ENCODE data around the gene ADAMTS10. TPM values are rescaled to one million over a fixed set of nuclear protein-coding genes. Genes with fewer than 3 reads are reported as not detected.

The ADAMTS10 gene
- total RNA-seq, 1 experiment from 2014 or later: 10.2 TPM

DNA sequence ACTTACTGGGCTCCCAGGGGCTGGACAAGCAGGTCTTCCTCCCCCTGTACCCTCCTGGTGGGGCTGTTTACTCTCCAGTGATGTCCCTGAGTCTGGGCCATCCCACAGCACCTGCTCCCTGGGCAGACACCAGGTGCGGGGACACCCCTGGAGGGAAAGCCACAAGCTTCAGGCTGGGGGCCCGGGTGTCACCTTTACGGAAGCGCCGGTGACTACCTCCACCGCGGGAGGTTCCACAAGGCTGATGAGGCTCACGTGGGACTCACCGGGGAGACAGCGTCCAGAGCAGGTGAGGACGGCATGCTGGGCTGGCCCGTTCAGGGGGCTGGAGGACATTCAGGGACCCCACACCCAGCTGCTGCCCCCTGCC lies 44.8 kb upstream of the ADAMTS10 start:
- Histone ChIP-seq H3K9me3 (ENCODE audit: control insufficient read depth in 1 of 2, insufficient read depth in 1 of 2, low read depth in 1 of 2, low read length in 2 of 2) (no peaks in the 10 kb centered on the region), H2AFZ (ENCODE audit: low read depth, low read length, poor library complexity, severe bottlenecking) (no peak overlapping the region), H3K27ac (ENCODE audit: low read depth, low read length) (no peak overlapping the region), H3K9ac (ENCODE audit: low read length) (no peak overlapping the region), H3K36me3 (ENCODE audit: control insufficient read depth in 1 of 2, insufficient read depth in 2 of 2, low read length in 2 of 2) (no peaks in the 10 kb centered on the region), H3K4me2 (ENCODE audit: low read length) (no peak overlapping the region), H3K27me3 (ENCODE audit: insufficient read depth, low read length) (no peaks in the 10 kb centered on the region), H3K4me1 (ENCODE audit: control insufficient read depth in 1 of 2, insufficient read depth in 2 of 2, low read length in 2 of 2) (peaks cover 0 to 7% of the 10 kb centered on the region in 2 experiments; a peak in 1 of 4 replicates), H4K20me1 (ENCODE audit: insufficient read depth) (no peaks in the 10 kb centered on the region), H3K9me2 (ENCODE audit: insufficient read depth) (no peaks in the 10 kb centered on the region), H3K79me2 (ENCODE audit: insufficient read depth, low read length) (no peaks in the 10 kb centered on the region), H3K4me3 (replicated peaks in 1 of 2; ENCODE audit: low read depth in 1 of 2, low read length in 2 of 2) (no peak overlapping the region)
- intact Hi-C loops (cut with micrococcal nuclease): no loop called here
- CTCF ChIA-PET: interaction anchor here (1.5 to 3.5 kb wide), 3 partner anchors 13 to 426 kb away, joined by 3 to 29 read pairs (median 13); no protein-coding TSS in a partner anchor
- no peak for TF ChIP-seq POLR2AphosphoS5 (IDR thresholded peaks at IDR 0.05; ENCODE audit: low read depth, low read length)
- TF ChIP-seq, protein P1, sequence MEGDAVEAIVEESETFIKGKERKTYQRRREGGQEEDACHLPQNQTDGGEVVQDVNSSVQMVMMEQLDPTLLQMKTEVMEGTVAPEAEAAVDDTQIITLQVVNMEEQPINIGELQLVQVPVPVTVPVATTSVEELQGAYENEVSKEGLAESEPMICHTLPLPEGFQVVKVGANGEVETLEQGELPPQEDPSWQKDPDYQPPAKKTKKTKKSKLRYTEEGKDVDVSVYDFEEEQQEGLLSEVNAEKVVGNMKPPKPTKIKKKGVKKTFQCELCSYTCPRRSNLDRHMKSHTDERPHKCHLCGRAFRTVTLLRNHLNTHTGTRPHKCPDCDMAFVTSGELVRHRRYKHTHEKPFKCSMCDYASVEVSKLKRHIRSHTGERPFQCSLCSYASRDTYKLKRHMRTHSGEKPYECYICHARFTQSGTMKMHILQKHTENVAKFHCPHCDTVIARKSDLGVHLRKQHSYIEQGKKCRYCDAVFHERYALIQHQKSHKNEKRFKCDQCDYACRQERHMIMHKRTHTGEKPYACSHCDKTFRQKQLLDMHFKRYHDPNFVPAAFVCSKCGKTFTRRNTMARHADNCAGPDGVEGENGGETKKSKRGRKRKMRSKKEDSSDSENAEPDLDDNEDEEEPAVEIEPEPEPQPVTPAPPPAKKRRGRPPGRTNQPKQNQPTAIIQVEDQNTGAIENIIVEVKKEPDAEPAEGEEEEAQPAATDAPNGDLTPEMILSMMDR (IDR thresholded peaks at IDR 0.05 in 2 of 3, conservative IDR thresholded peaks at IDR 0.05 in 1 of 3; ENCODE audit: borderline replicate concordance in 1 of 3, insufficient read depth in 1 of 3, low read depth in 2 of 3, low read length in 2 of 3): no peak
- no peak for TF ChIP-seq JUND (IDR thresholded peaks at IDR 0.05)
- TF ChIP-seq, protein P2, sequence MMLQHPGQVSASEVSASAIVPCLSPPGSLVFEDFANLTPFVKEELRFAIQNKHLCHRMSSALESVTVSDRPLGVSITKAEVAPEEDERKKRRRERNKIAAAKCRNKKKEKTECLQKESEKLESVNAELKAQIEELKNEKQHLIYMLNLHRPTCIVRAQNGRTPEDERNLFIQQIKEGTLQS (IDR thresholded peaks at IDR 0.05): no peak
- TF ChIP-seq EGR1 (IDR thresholded peaks at IDR 0.05; ENCODE audit: low read depth): no peak
- no peak for TF ChIP-seq TCF7L2 (IDR thresholded peaks at IDR 0.05; ENCODE audit: borderline replicate concordance, extremely low read depth, insufficient read depth, insufficient read length)
- TF ChIP-seq, protein P3, sequence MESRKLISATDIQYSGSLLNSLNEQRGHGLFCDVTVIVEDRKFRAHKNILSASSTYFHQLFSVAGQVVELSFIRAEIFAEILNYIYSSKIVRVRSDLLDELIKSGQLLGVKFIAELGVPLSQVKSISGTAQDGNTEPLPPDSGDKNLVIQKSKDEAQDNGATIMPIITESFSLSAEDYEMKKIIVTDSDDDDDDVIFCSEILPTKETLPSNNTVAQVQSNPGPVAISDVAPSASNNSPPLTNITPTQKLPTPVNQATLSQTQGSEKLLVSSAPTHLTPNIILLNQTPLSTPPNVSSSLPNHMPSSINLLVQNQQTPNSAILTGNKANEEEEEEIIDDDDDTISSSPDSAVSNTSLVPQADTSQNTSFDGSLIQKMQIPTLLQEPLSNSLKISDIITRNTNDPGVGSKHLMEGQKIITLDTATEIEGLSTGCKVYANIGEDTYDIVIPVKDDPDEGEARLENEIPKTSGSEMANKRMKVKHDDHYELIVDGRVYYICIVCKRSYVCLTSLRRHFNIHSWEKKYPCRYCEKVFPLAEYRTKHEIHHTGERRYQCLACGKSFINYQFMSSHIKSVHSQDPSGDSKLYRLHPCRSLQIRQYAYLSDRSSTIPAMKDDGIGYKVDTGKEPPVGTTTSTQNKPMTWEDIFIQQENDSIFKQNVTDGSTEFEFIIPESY (IDR thresholded peaks at IDR 0.05; ENCODE audit: extremely low read depth, insufficient replicate concordance, low read length): no peak
- TF ChIP-seq ELF1 (IDR thresholded peaks at IDR 0.05; ENCODE audit: borderline replicate concordance, low read depth): no peak
- no peak for TF ChIP-seq SRF (IDR thresholded peaks at IDR 0.05; ENCODE audit: low read depth)
- no peak for TF ChIP-seq RAD21 (IDR thresholded peaks at IDR 0.05; ENCODE audit: low read depth)
- RAD21 ChIA-PET (ENCODE audit: low non-redundant PET in 1 of 2, low total read pairs in 2 of 2, uncharacterized antibody in 2 of 2, unreplicated experiment in 2 of 2): interaction anchor here (0.6 to 1.8 kb wide), 3 partner anchors 15 to 553 kb away, joined by 3 to 4 read pairs (median 3); no protein-coding TSS in a partner anchor
- ATAC-seq: no peak; the same call in 1 of the 2 replicates
- no peak for DNase-seq (ENCODE audit: low read depth, low spot score)
- no TSS peak for BruUV-seq (replicated peaks)
- POLR2A ChIA-PET: interaction anchor here (1.0 kb wide), 1 partner anchor 363 kb away, joined by 3 read pairs; no protein-coding TSS in a partner anchor
